ENCODE results near the gene IL32.

IL32 gene

GRCh38 chr16:3020604-3021448 is 44.6 kb upstream of the IL32 start:
- no peaks in the 10 kb centered on the region for H3K9me2 ChIP-seq (ENCODE audit: low read depth, low read length)
- no peaks in the 10 kb centered on the region for H3F3A ChIP-seq (ENCODE audit: insufficient read depth, low read length)
- no peak overlapping the region for H2AFZ ChIP-seq (ENCODE audit: low read length)
- H3K79me2 ChIP-seq (ENCODE audit: insufficient read depth, low read length): no peaks in the 10 kb centered on the region
- H4K20me1 ChIP-seq (ENCODE audit: insufficient read depth, low read length): no peaks in the 10 kb centered on the region
- H3K9ac ChIP-seq (ENCODE audit: low read length): peak overlapping the region; percentile 60
- H3K4me1 ChIP-seq (ENCODE audit: insufficient read depth, low read length, severe bottlenecking): peaks cover 44% of the 10 kb centered on the region
- H3K4me3 ChIP-seq (ENCODE audit: low read depth, low read length, poor library complexity, severe bottlenecking): peak overlapping the region; percentile 67
- H3K27me3 ChIP-seq (ENCODE audit: insufficient read depth, low read length): peaks cover 4% of the 10 kb centered on the region; the same call in 1 of the 2 replicates
- peak overlapping the region; percentile 97 for H3K4me2 ChIP-seq (ENCODE audit: low read length)
- no peak overlapping the region for H3K27ac ChIP-seq (ENCODE audit: low read depth, low read length, poor library complexity, severe bottlenecking)
- no peak for TF ChIP-seq EZH2 (IDR thresholded peaks at IDR 0.05; ENCODE audit: borderline replicate concordance, low read length)
- no peak for TF ChIP-seq CTCF (IDR thresholded peaks at IDR 0.05; ENCODE audit: low read length)
- no peaks in the 10 kb centered on the region for H3K9me3 ChIP-seq (ENCODE audit: low read length)
- H3K36me3 ChIP-seq (ENCODE audit: insufficient read depth, low read length): no peaks in the 10 kb centered on the region

GRCh38 chr16:3021449-3022207 is 43.8 kb upstream of the IL32 start:
- Histone ChIP-seq H3K79me2 (ENCODE audit: insufficient read depth, low read length) (no peaks in the 10 kb centered on the region), H4K20me1 (ENCODE audit: insufficient read depth, low read length) (no peaks in the 10 kb centered on the region), H3K36me3 (ENCODE audit: insufficient read depth, low read length) (peaks cover 4% of the 10 kb centered on the region), H3K4me1 (ENCODE audit: insufficient read depth, low read length, severe bottlenecking) (peaks cover 44% of the 10 kb centered on the region), H3F3A (ENCODE audit: insufficient read depth, low read length) (no peaks in the 10 kb centered on the region), H3K27me3 (ENCODE audit: insufficient read depth, low read length) (peaks cover 4% of the 10 kb centered on the region; the same call in 1 of the 2 replicates), H3K9me2 (ENCODE audit: low read depth, low read length) (no peaks in the 10 kb centered on the region), H3K9ac (ENCODE audit: low read length) (peak overlapping the region; percentile 60; the same call in 1 of the 2 replicates), H2AFZ (ENCODE audit: low read length) (no peak overlapping the region), H3K4me2 (ENCODE audit: low read length) (peak overlapping the region; percentile 97), H3K4me3 (ENCODE audit: low read depth, low read length, poor library complexity, severe bottlenecking) (peak overlapping the region; percentile 67), H3K9me3 (ENCODE audit: low read length) (no peaks in the 10 kb centered on the region), H3K27ac (ENCODE audit: low read depth, low read length, poor library complexity, severe bottlenecking) (peak overlapping the region; percentile 55)
- TF ChIP-seq CTCF (IDR thresholded peaks at IDR 0.05; ENCODE audit: low read length) (peak; percentile 58), EZH2 (IDR thresholded peaks at IDR 0.05; ENCODE audit: borderline replicate concordance, low read length) (no peak)

GRCh38 chr16:3022208-3022683 is 43.2 kb upstream of the IL32 start:
- Histone ChIP-seq H3K36me3 (ENCODE audit: insufficient read depth, low read length) (peaks cover 11% of the 10 kb centered on the region), H3K27me3 (ENCODE audit: insufficient read depth, low read length) (peaks cover under 1% of the 10 kb centered on the region; the same call in 1 of the 2 replicates), H3K4me3 (ENCODE audit: low read depth, low read length, poor library complexity, severe bottlenecking) (peak overlapping the region; percentile 67), H3F3A (ENCODE audit: insufficient read depth, low read length) (no peaks in the 10 kb centered on the region), H3K27ac (ENCODE audit: low read depth, low read length, poor library complexity, severe bottlenecking) (peak overlapping the region; percentile 55), H3K4me2 (ENCODE audit: low read length) (peak overlapping the region; percentile 97; the same call in 1 of the 2 replicates), H3K4me1 (ENCODE audit: insufficient read depth, low read length, severe bottlenecking) (peaks cover 44% of the 10 kb centered on the region), H3K9me3 (ENCODE audit: low read length) (no peaks in the 10 kb centered on the region), H4K20me1 (ENCODE audit: insufficient read depth, low read length) (no peaks in the 10 kb centered on the region), H3K9me2 (ENCODE audit: low read depth, low read length) (no peaks in the 10 kb centered on the region), H3K79me2 (ENCODE audit: insufficient read depth, low read length) (no peaks in the 10 kb centered on the region), H3K9ac (ENCODE audit: low read length) (no peak overlapping the region; the same call in 1 of the 2 replicates), H2AFZ (ENCODE audit: low read length) (no peak overlapping the region)
- no peak for TF ChIP-seq EZH2 (IDR thresholded peaks at IDR 0.05; ENCODE audit: borderline replicate concordance, low read length)
